ENCODE data around the gene CTNNBIP1.

Gene CTNNBIP1

GRCh38 chr1:9823693-9823942, 86.5 kb downstream of the CTNNBIP1 start:
- no peak for DNase-seq (ENCODE audit: low read depth)
- TF ChIP-seq CTCF (IDR thresholded peaks at IDR 0.05; ENCODE audit: low read depth, low read length, missing control alignments), result no peak

GRCh38 chr1:9822897-9823692, 87.0 kb downstream of the CTNNBIP1 start:
- H3K4me3 ChIP-seq (ENCODE audit: low read depth, low read length), result peak overlapping the region; percentile 92
- no peak for DNase-seq (ENCODE audit: low read depth)
- TF ChIP-seq CTCF (IDR thresholded peaks at IDR 0.05; ENCODE audit: low read depth, low read length, missing control alignments), result no peak

More at GRCh38 chr1:9823693-9823942, 86.5 kb downstream of the CTNNBIP1 start:
- peak overlapping the region; percentile 92 for H3K4me3 ChIP-seq (ENCODE audit: low read depth, low read length)

- no peak for DNase-seq (ENCODE audit: low read depth)
- TF ChIP-seq CTCF (IDR thresholded peaks at IDR 0.05; ENCODE audit: low read depth, low read length, missing control alignments), result no peak
- H3K4me3 ChIP-seq (ENCODE audit: low read depth, low read length), result peak overlapping the region; percentile 92
These were observed 87.6 kb downstream of the CTNNBIP1 start for GRCh38 chr1:9822490-9822889.

GRCh38 chr1:9821710-9822109, 88.4 kb downstream of the CTNNBIP1 start:
- TF ChIP-seq CTCF (IDR thresholded peaks at IDR 0.05; ENCODE audit: low read depth, low read length, missing control alignments), result no peak
- DNase-seq (ENCODE audit: low read depth), result no peak
- peak overlapping the region; percentile 92; the same call in 1 of the 2 replicates for H3K4me3 ChIP-seq (ENCODE audit: low read depth, low read length)

GRCh38 chr1:9820521-9820920, 89.5 kb downstream of the CTNNBIP1 start:
- DNase-seq (ENCODE audit: low read depth), result no peak
- no peak for TF ChIP-seq CTCF (IDR thresholded peaks at IDR 0.05; ENCODE audit: low read depth, low read length, missing control alignments)
- H3K4me3 ChIP-seq (ENCODE audit: low read depth, low read length), result no peak overlapping the region; the same call in 1 of the 2 replicates

- no peak for TF ChIP-seq CTCF (IDR thresholded peaks at IDR 0.05; ENCODE audit: low read depth, low read length, missing control alignments)
- no peak for DNase-seq (ENCODE audit: low read depth)
- no peak overlapping the region for H3K4me3 ChIP-seq (ENCODE audit: low read depth, low read length)
These were observed 92.3 kb downstream of the CTNNBIP1 start for GRCh38 chr1:9817734-9818133.

- DNase-seq (ENCODE audit: low read depth), result no peak
- no peak overlapping the region for H3K4me3 ChIP-seq (ENCODE audit: low read depth, low read length)
- TF ChIP-seq CTCF (IDR thresholded peaks at IDR 0.05; ENCODE audit: low read depth, low read length, missing control alignments), result no peak
These were observed 93.9 kb downstream of the CTNNBIP1 start for GRCh38 chr1:9816199-9816598.
